ENCODE results near the gene TMEM209.
"Not testable (repeated sequence)": the region's sequence is repeated elsewhere in the genome, so short reads cannot be mapped to it uniquely, and the experiment has no call there.

The TMEM209 gene

DNA sequence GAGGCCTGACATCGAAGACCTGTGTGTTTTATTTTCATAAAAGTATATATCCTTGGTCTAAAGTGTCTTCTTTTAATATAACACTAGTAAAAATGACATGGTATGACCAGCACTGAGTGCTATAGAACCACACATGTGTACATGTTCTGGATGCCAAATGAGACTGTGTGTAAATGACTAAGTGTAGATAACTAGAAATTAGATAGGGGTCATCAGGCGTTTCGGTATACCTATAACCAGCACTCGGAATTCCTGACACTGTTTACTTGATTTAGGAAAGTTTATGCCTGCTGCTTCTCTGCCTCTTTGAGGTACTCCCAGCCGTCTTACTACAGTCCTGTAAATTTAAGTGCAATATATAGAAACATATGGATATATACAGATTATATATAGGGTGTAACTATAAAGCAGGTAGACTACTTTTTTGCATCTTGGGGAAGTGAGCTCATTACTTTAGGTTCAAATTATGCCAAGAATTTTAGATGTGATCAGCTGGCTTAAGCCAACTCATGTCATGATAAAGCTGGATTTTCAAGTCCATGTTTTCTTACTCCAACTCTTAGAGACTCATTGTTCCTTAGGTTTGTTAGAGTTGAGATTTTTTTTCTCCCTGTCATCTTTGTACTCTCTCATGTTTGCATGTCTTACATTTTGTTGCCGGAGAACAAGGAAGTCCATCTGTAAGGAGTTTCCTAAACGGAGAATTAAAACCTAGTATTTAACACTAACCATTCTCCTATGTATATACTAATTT, 72.0 kb downstream of the TMEM209 start:
- in situ Hi-C loops (cut with HindIII; ENCODE audit: low sequenced_read_pairs), result no loop called here
- H3K4me3 ChIP-seq (ENCODE audit: low read depth, low read length), result no peak overlapping the region
- TF ChIP-seq, protein P1, sequence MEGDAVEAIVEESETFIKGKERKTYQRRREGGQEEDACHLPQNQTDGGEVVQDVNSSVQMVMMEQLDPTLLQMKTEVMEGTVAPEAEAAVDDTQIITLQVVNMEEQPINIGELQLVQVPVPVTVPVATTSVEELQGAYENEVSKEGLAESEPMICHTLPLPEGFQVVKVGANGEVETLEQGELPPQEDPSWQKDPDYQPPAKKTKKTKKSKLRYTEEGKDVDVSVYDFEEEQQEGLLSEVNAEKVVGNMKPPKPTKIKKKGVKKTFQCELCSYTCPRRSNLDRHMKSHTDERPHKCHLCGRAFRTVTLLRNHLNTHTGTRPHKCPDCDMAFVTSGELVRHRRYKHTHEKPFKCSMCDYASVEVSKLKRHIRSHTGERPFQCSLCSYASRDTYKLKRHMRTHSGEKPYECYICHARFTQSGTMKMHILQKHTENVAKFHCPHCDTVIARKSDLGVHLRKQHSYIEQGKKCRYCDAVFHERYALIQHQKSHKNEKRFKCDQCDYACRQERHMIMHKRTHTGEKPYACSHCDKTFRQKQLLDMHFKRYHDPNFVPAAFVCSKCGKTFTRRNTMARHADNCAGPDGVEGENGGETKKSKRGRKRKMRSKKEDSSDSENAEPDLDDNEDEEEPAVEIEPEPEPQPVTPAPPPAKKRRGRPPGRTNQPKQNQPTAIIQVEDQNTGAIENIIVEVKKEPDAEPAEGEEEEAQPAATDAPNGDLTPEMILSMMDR (IDR thresholded peaks at IDR 0.05; ENCODE audit: low read depth, low read length), result no peak
- DNase-seq (ENCODE audit: low read depth, low spot score), result no peak

DNA sequence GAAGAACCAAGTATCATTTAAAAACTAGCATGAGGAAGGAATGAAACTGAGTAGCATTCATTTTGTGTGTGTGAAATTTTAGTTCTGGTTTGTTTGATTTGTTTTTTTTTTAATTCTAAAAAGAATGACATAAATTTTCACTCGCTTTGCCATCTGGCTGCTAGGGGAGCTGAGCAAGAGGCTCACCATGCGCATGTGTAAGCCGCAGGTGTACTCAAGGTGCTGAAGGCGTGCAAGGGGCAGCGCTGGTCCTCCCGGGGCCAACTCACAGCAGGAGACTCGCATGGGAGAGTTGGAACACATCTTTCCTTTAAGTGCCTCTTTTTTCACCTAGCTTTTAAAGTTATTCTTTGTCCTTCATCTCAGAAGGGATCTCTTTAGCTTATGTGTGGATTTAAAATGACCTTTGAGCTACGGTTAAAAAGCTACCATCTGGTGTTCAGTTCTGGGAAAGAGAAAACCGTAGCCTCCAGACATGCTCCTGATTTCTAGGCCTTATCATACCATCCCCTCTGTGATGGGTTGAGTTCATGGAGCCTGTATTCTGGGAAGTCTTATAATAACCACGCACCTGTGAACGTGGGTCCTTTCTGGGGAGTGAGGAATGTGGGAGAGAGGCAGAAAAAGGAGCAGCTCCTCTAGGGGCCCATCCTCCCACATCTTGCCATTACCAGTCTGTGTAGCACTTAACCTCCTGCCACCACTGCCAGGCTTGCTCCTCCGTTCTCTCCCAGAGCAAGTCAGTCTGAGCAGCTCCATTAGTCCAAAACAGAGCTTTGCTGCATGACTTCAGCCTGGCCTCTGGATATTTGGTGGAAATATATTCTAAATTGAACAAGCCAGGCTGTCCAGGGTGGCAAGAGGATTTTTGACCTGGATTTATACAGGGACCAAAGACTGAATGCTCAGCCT, 73.0 kb downstream of the TMEM209 start:
- in situ Hi-C loops (cut with HindIII; ENCODE audit: low sequenced_read_pairs), result no loop called here
- H3K4me3 ChIP-seq (ENCODE audit: low read depth, low read length), result no peak overlapping the region
- TF ChIP-seq, protein P1 (IDR thresholded peaks at IDR 0.05; ENCODE audit: low read depth, low read length), result no peak
- no peak for DNase-seq (ENCODE audit: low read depth, low spot score)

DNA sequence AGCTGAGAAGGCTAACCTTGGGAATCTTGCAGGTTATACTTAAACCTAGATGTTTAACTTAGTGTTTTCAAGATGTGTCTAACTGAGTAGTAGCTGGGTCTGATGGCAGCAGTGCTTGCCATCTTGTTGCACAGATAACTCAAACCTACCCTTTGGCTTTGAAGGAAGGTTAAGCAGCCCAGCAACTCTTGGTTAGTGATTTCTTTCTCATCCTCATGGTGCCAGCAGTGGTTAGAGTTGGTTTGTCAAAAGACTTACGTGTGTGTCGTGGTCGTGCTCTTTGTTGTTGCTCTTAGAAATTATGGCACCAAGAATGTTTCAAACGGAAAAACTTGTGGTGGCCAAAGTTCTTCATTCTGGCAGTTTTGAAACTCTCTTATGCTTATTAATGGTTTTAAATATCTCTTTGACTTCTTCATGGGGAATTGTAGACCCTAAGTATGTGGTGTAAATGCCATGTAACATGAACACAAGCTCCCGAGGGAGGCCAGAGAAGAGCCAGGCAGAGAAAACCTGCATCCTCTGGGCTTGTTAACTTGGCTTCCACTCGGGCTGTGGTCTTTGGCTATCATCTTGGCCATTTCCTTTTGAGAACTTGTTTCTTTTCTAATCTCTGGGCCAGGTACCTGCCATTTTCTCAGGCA, 73.9 kb downstream of the TMEM209 start:
- DNase-seq (ENCODE audit: low read depth, low spot score), result no peak
- TF ChIP-seq, protein P1 (IDR thresholded peaks at IDR 0.05; ENCODE audit: low read depth, low read length), result no peak
- no peak overlapping the region for H3K4me3 ChIP-seq (ENCODE audit: low read depth, low read length)
- in situ Hi-C loops (cut with HindIII; ENCODE audit: low sequenced_read_pairs), result no loop called here

DNA sequence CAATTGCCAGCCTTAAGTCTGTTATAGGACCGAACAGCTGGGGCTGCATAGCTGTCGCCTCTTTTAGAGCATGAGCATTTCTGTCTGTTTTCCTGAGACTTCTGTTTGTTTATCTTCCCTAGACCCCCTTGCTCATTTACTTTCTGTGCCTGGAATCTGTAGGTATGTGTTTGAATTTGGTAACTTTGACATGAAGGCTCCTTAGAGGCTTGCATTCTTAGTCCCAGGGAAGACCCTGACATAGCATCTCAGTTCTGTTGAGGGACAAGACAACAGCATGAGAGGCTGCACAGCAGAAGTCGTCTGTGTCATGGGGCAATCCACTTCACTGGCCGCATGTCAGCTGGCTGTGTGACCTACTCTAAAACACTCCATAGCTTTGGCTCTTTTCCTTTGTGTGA, 76.2 kb downstream of the TMEM209 start:
- in situ Hi-C loops (cut with HindIII; ENCODE audit: low sequenced_read_pairs), result no loop called here
- no peak for DNase-seq (ENCODE audit: low read depth, low spot score)
- TF ChIP-seq, protein P1 (IDR thresholded peaks at IDR 0.05; ENCODE audit: low read depth, low read length), result no peak
- no peak overlapping the region for H3K4me3 ChIP-seq (ENCODE audit: low read depth, low read length)

DNA sequence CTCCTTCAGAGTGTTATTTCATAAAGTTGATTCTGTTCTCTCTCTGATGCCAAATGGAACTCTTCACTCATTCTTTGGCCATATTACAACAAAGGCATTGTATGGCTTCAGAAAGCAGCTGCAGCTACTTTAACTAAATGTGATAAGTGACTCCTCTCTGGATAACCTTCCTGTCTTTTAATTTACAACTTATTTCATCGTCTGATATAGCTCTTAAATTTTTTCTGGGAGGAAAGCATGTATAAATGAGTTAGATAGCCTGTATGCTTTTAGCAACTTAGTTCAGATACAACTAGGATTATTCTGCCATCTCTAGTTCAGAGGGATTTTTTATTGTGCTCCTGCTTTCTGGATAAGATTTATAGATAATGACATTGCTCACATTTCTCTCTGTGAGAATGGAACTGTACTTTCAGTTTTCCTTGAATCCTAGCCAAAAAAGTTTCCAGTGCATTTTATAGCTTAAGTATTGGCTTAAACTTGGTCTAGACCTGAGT, 77.3 kb downstream of the TMEM209 start:
- DNase-seq (ENCODE audit: low read depth, low spot score), result peak; percentile 53

DNA sequence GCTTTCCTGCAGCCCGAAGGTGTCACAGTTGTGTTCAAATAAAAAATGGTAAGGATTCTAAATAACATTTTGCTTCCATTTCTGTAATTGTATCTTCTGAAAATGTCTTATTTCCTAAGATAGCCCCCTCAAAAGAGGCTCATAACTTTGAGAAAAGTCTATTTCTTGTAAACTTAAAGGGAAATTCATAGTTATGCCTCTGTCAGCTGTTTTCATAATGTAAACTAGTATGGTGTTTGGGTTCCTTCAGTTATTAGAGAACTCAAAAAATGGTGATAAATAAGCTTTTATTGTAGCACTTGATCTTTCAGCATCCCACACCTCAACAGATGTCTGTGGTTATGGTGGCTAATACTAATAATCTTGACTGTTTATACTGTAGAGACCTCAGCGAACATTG, 77.8 kb downstream of the TMEM209 start:
- TF ChIP-seq, protein P1 (IDR thresholded peaks at IDR 0.05; ENCODE audit: low read depth, low read length), result no peak
- no peak overlapping the region for H3K4me3 ChIP-seq (ENCODE audit: low read depth, low read length)
- in situ Hi-C loops (cut with HindIII; ENCODE audit: low sequenced_read_pairs), result no loop called here
- DNase-seq (ENCODE audit: low read depth, low spot score), result no peak

More for the DNA sequence above, 77.3 kb downstream of the TMEM209 start:
- in situ Hi-C loops (cut with HindIII; ENCODE audit: low sequenced_read_pairs), result no loop called here
- TF ChIP-seq, protein P1 (IDR thresholded peaks at IDR 0.05; ENCODE audit: low read depth, low read length), result no peak
- no peak overlapping the region for H3K4me3 ChIP-seq (ENCODE audit: low read depth, low read length)

DNA sequence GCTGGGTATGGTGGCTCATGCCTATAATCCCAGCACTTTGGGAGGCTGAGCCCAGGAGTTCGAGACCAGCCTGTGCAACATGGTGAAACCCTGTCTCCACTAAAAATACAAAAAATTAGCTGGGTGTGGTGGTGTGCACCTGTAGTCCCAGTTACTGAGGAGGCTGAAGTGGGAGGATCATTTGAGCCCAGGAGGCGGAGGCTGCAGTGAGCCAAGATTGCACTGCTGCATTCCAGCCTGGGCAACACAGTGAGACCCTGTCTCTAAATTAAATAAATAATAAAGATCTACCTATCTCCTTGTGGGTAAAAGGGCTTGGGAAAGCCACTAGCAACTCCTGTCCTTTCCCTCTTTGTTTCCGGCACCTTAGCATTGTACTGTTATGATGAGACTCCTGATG, 78.4 kb downstream of the TMEM209 start:
- DNase-seq (ENCODE audit: low read depth, low spot score); H3K4me3 ChIP-seq (ENCODE audit: low read depth, low read length); in situ Hi-C loops (cut with HindIII; ENCODE audit: low sequenced_read_pairs): not testable (repeated sequence)

Data from astrocyte of the spinal cord (primary cell).